Lower leg skin (tissue), 4 donors: ENCODE measurements around the gene RIMS1. TPM values are rescaled to one million over a fixed set of nuclear protein-coding genes. Genes with fewer than 3 reads are reported as not detected.

Experiments used
- DNase-seq, 2 donors: peaks; one replicate each; pipeline ENCODE4 v3.0.0-alpha.2; 2019; ENCODE audit warnings: low spot score in 2 of 2
- H3K4me3 ChIP-seq: fragments of 200-600 bp; sonication (generic); 2 replicates; pipeline ENCODE4 v1.5.1; 2017; ENCODE audit warnings: mild to moderate bottlenecking, low read depth; ENCODE audit not compliant: poor library complexity, severe bottlenecking
- CTCF ChIP-seq, 3 donors: fragments of 450-650 bp; IDR thresholded peaks; one replicate each; pipeline ENCODE4 v1.5.1; 2016; ENCODE audit warnings: antibody characterized with exemption in 3 of 3, mild to moderate bottlenecking in 3 of 3, moderate library complexity in 2 of 3
- POLR2A ChIP-seq, 2 donors: fragments of 450-650 bp; IDR thresholded peaks; one replicate each; pipeline ENCODE4 v1.6.1; 2016 to 2017; ENCODE audit warnings: antibody characterized with exemption in 2 of 2, mild to moderate bottlenecking in 1 of 2, moderate library complexity in 1 of 2
- WGBS, 2 donors: methylation state at CpG; one replicate each; pipeline ENCODE4 v1.1.5; 2018; 5-methylcytosine and 5-hydroxymethylcytosine counted together
- intact Hi-C: fragments of 100-400 bp; cut with DNase I; formaldehyde crosslinking; loops from one replicate; pipeline ENCODE4 v1.15.0; 2023; ENCODE audit warnings: low total_unique reads
- total RNA-seq, 4 donors: library from RNA; depleted of rRNA; stranded (reverse); fragments of >200 nt; gene quantifications; one replicate each; pipeline ENCODE4 v1.1.0, GENCODE V29; 2016

RIMS1 gene
- total RNA-seq, 4 donors from 2014 or later: 1.3 to 9.4 (median 4.7) TPM

GRCh38 chr6:71965404-71965803 lies 79.1 kb downstream of the RIMS1 start:
- no peak for DNase-seq
- H3K4me3 ChIP-seq: no peak overlapping the region
- WGBS, 2 donors: 65 to 72% methylated on average over 7 of the region's 7 CpGs
- intact Hi-C loops: no loop called here
- TF ChIP-seq CTCF (IDR thresholded peaks at IDR 0.05) (no peak), POLR2A (IDR thresholded peaks at IDR 0.05) (no peak)

DNA sequence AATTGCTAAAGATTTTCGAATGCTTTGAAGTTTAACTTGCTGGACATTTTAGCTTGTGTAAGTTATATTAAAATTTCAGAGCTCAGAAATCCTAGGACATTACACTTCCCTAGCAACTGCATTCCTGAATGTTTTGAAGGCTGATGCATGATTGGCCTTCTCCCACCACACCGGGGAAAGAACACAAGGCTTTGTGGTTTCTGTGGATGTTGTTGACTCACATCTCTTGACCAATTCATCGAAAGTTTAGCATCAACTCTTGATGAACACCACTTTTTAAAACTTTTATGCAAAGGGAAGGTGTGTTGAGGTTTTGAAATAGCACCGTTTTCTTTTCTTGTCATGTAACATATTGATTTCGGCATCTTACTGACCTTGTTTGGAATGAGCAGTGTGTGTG lies 81.1 kb downstream of the RIMS1 start:
- intact Hi-C loops: no loop called here

DNA sequence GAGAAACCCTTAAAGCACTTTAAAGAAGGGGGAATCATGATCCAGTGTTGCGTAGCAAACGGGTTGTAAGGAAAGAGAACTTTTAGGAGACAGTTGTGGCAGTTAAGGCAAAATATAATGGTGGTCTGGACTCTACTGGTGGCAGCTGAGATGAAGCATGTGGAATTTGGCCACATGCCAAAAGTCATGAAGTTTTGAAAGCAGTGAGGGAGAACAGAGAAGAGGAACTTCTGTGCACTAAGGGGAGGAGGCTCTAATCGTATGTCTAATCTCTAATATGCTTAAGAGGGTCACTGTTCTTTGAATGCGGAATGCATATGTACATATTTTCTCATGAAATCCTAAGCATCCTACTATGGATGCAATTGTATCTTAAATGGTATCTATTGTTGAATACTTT lies 91.5 kb downstream of the RIMS1 start:
- DNase-seq: no peak
- intact Hi-C loops: no loop called here
- no peak overlapping the region for H3K4me3 ChIP-seq
- TF ChIP-seq CTCF (IDR thresholded peaks at IDR 0.05) (no peak), POLR2A (IDR thresholded peaks at IDR 0.05) (no peak)
- WGBS, 2 donors: 75 to 77% methylated on average over 4 of the region's 4 CpGs

More for the DNA sequence above, 81.1 kb downstream of the RIMS1 start:
- no peak overlapping the region for H3K4me3 ChIP-seq
- no peak for DNase-seq
- TF ChIP-seq CTCF (IDR thresholded peaks at IDR 0.05): no peak
- TF ChIP-seq POLR2A (IDR thresholded peaks at IDR 0.05): no peak
- WGBS, 2 donors: 81 to 87% methylated on average over 5 of the region's 5 CpGs

DNA sequence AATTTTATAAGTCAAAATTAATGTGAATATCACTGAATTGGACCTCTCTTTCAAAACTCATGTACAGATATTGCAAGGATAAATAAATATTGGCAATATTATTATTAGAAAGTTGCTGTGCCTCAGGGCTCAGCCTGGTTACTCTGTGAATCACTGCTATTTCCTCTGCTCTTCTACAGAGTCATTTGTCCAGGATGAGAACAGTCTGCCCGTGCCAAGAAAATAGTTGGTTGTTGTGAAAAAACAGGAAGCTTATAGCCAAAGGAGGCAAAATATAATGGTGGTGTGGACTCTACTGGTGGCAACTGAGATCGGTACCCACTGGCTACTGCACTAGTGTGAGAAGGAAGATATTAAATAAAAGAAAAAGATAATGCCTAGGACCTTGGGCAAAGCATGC lies 93.6 kb downstream of the RIMS1 start:
- DNase-seq: no peak
- no peak overlapping the region for H3K4me3 ChIP-seq
- no peak for TF ChIP-seq POLR2A (IDR thresholded peaks at IDR 0.05)
- TF ChIP-seq CTCF (IDR thresholded peaks at IDR 0.05): no peak
- 77% methylated on average over 2 of the region's 2 CpGs for WGBS, 2 donors
- intact Hi-C loops: no loop called here

DNA sequence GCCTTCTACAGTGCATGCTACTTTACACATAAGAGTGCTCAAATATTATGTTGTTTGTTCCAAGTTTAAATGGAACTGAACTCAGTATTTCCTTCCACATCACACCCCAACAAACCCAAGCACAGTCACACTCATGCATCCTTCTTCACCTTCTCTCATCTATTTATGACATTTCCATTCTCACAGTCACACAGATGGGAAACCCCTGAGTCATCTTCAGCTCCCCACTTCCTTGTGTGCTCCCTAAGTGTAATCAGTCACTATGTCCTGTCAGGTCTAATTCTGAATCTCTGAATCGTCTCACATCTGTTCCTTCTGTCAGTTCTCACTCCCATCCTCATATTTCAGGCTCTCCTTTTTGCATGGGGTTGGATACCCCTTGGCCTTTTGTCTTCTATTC lies 96.0 kb downstream of the RIMS1 start:
- no peak for DNase-seq
- intact Hi-C loops: no loop called here
- H3K4me3 ChIP-seq: no peak overlapping the region
- 42 to 43% methylated on average over 1 of the region's 1 CpG for WGBS, 2 donors
- TF ChIP-seq CTCF (IDR thresholded peaks at IDR 0.05) (no peak), POLR2A (IDR thresholded peaks at IDR 0.05) (no peak)

- no peak for TF ChIP-seq POLR2A (IDR thresholded peaks at IDR 0.05)
- TF ChIP-seq CTCF (IDR thresholded peaks at IDR 0.05): no peak
- no peak overlapping the region for H3K4me3 ChIP-seq
- DNase-seq: no peak
- intact Hi-C loops: no loop called here
- 89 to 95% methylated on average over 1 of the region's 1 CpG for WGBS, 2 donors
Measured at GRCh38 chr6:71983131-71983530, 96.8 kb downstream of the RIMS1 start.
